ENCODE measurements around the gene SIPA1.
"Not testable (repeated sequence)": the region's sequence is repeated elsewhere in the genome, so short reads cannot be mapped to it uniquely, and the experiment has no call there.

The SIPA1 gene

GRCh38 chr11:65634109-65634436 lies 3.8 kb upstream of the SIPA1 start:
- no peak for TF ChIP-seq JUND (IDR thresholded peaks at IDR 0.05; ENCODE audit: low read depth)
- in situ Hi-C loops (cut with HindIII; ENCODE audit: low pct_unique_long_range_greater_than_20kb, low sequenced_read_pairs): no loop called here
- DNase-seq (ENCODE audit: low read depth in 1 of 2, low spot score in 1 of 2): no peak

- DNase-seq (ENCODE audit: low read depth in 1 of 2, low spot score in 1 of 2): no peak
- no peak for TF ChIP-seq JUND (IDR thresholded peaks at IDR 0.05; ENCODE audit: low read depth)
- in situ Hi-C loops (cut with HindIII; ENCODE audit: low pct_unique_long_range_greater_than_20kb, low sequenced_read_pairs): no loop called here
Measured at GRCh38 chr11:65634440-65634839, 3.5 kb upstream of the SIPA1 start.

GRCh38 chr11:65634905-65635731 lies 2.8 kb upstream of the SIPA1 start:
- in situ Hi-C loops (cut with HindIII; ENCODE audit: low pct_unique_long_range_greater_than_20kb, low sequenced_read_pairs): no loop called here
- DNase-seq (ENCODE audit: low read depth in 1 of 2, low spot score in 1 of 2): no peak
- no peak for TF ChIP-seq JUND (IDR thresholded peaks at IDR 0.05; ENCODE audit: low read depth)

GRCh38 chr11:65636108-65637031 lies 1.5 kb upstream of the SIPA1 start:
- no peak for TF ChIP-seq JUND (IDR thresholded peaks at IDR 0.05; ENCODE audit: low read depth)
- in situ Hi-C loops (cut with HindIII; ENCODE audit: low pct_unique_long_range_greater_than_20kb, low sequenced_read_pairs): no loop called here
- no peak for DNase-seq (ENCODE audit: low read depth in 1 of 2, low spot score in 1 of 2)

GRCh38 chr11:65637032-65637557 lies 806 bp upstream of the SIPA1 start:
- in situ Hi-C loops (cut with HindIII; ENCODE audit: low pct_unique_long_range_greater_than_20kb, low sequenced_read_pairs): no loop called here
- TF ChIP-seq JUND (IDR thresholded peaks at IDR 0.05; ENCODE audit: low read depth): no peak
- no peak for DNase-seq (ENCODE audit: low read depth in 1 of 2, low spot score in 1 of 2)

GRCh38 chr11:65639228-65639597 lies 1.3 kb downstream of the SIPA1 start:
- in situ Hi-C loops (cut with HindIII; ENCODE audit: low pct_unique_long_range_greater_than_20kb, low sequenced_read_pairs); DNase-seq (ENCODE audit: low read depth in 1 of 2, low spot score in 1 of 2): not testable (repeated sequence)

GRCh38 chr11:65639623-65640482 lies 2.0 kb downstream of the SIPA1 start:
- in situ Hi-C loops (cut with HindIII; ENCODE audit: low pct_unique_long_range_greater_than_20kb, low sequenced_read_pairs): no loop called here
- no peak for DNase-seq (ENCODE audit: low read depth in 1 of 2, low spot score in 1 of 2)
- no peak for TF ChIP-seq JUND (IDR thresholded peaks at IDR 0.05; ENCODE audit: low read depth)

- no peak for DNase-seq (ENCODE audit: low read depth in 1 of 2, low spot score in 1 of 2)
- in situ Hi-C loops (cut with HindIII; ENCODE audit: low pct_unique_long_range_greater_than_20kb, low sequenced_read_pairs): no loop called here
- no peak for TF ChIP-seq JUND (IDR thresholded peaks at IDR 0.05; ENCODE audit: low read depth)
Measured at GRCh38 chr11:65640483-65641296, 2.8 kb downstream of the SIPA1 start.

GRCh38 chr11:65641297-65642013 lies 3.6 kb downstream of the SIPA1 start:
- in situ Hi-C loops (cut with HindIII; ENCODE audit: low pct_unique_long_range_greater_than_20kb, low sequenced_read_pairs): no loop called here
- DNase-seq (ENCODE audit: low read depth in 1 of 2, low spot score in 1 of 2): peak; percentile 67 to 93
- no peak for TF ChIP-seq JUND (IDR thresholded peaks at IDR 0.05; ENCODE audit: low read depth)

- DNase-seq (ENCODE audit: low read depth in 1 of 2, low spot score in 1 of 2): peak in 1 of 2 experiments; percentile 22
- no peak for TF ChIP-seq JUND (IDR thresholded peaks at IDR 0.05; ENCODE audit: low read depth)
- in situ Hi-C loops (cut with HindIII; ENCODE audit: low pct_unique_long_range_greater_than_20kb, low sequenced_read_pairs): no loop called here
Measured at GRCh38 chr11:65642014-65642671, 4.2 kb downstream of the SIPA1 start.

Measured in T47D (cell line).